Upper lobe of left lung (tissue), 6 donors: Measurements from ENCODE around the gene SCAMP2. TPM values are rescaled to one million over a fixed set of nuclear protein-coding genes. Genes with fewer than 3 reads are reported as not detected.

Experiments
- ATAC-seq, 2 donors: fragments of 200-7000 bp; cut with Tn5 transposase; one replicate each; pipeline ENCODE4 v1.9.1; 2022; ENCODE audit warnings: mild to moderate bottlenecking in 2 of 2, moderate library complexity in 2 of 2; ENCODE audit not compliant: low FRiP score in 2 of 2
- DNase-seq, 2 donors: peaks; one replicate each; pipeline ENCODE4 v3.0.0-alpha.2; 2019 to 2020
- H3K27ac ChIP-seq, 4 donors: fragments of 200-600 bp; sonication (generic); one replicate each; pipeline ENCODE4 v1.5.1; 2016 to 2019
- H3K27me3 ChIP-seq, 4 donors: fragments of 200-600 bp; sonication (generic); one replicate each; pipeline ENCODE4 v1.5.1; 2017 to 2019
- H3K36me3 ChIP-seq, 4 donors: fragments of 200-600 bp; sonication (generic); one replicate each; pipeline ENCODE4 v1.5.1; 2016 to 2019
- H3K4me1 ChIP-seq, 4 donors: fragments of 200-600 bp; sonication (generic); one replicate each; pipeline ENCODE4 v1.5.1; 2018 to 2019
- H3K4me3 ChIP-seq, 4 donors: fragments of 200-600 bp; sonication (generic); one replicate each; pipeline ENCODE4 v1.5.1; 2017 to 2019; ENCODE audit warnings: mild to moderate bottlenecking in 2 of 4, moderate library complexity in 1 of 4
- H3K9me3 ChIP-seq, 4 donors: fragments of 200-600 bp; sonication (generic); one replicate each; pipeline ENCODE4 v1.5.1; 2018 to 2019
- CTCF ChIP-seq, 6 experiments: fragments of 450-650 bp in 4 of 6; fragments of 200-600 bp in 2 of 6; sonication (generic) in 2 of 6; IDR thresholded peaks; one replicate each; pipeline ENCODE4 v1.5.1; 2016 to 2019; ENCODE audit warnings: antibody characterized with exemption in 6 of 6
- EP300 ChIP-seq, 4 donors: sonication (generic); formaldehyde crosslinking; IDR thresholded peaks; one replicate each; pipeline ENCODE4 v1.5.1; 2017; ENCODE audit warnings: antibody characterized with exemption in 4 of 4, control low read depth in 2 of 4
- POLR2A ChIP-seq, 4 donors: fragments of 450-650 bp; IDR thresholded peaks; one replicate each; pipeline ENCODE4 v1.5.1; 2016 to 2017; ENCODE audit warnings: antibody characterized with exemption in 4 of 4, mild to moderate bottlenecking in 2 of 4
- POLR2AphosphoS5 ChIP-seq, 2 donors: sonication (generic); formaldehyde crosslinking; IDR thresholded peaks; one replicate each; pipeline ENCODE4 v1.5.1; 2017; ENCODE audit warnings: antibody characterized with exemption in 2 of 2
- WGBS, 2 donors: methylation state at CpG; one replicate each; pipeline ENCODE4 v1.1.5; 2017 to 2018; 5-methylcytosine and 5-hydroxymethylcytosine counted together
- total RNA-seq, 6 donors: library from RNA; depleted of rRNA in 4 of 6; stranded (reverse); fragments of >200 nt in 4 of 6; gene quantifications; one replicate each; pipeline versions ENCODE4 v1.1.0 to v1.2.1, GENCODE V29; 2016 to 2021
- donor health status: DM: no; HTN: no; CAD: no; lungs with moderate emphysema.
- donor health status: DM: no; HTN: yes; CAD: no; lungs with severe emphysema.

SCAMP2 gene
- total RNA-seq, 6 donors from 2014 or later: 82.8 to 155 (median 130) TPM

DNA sequence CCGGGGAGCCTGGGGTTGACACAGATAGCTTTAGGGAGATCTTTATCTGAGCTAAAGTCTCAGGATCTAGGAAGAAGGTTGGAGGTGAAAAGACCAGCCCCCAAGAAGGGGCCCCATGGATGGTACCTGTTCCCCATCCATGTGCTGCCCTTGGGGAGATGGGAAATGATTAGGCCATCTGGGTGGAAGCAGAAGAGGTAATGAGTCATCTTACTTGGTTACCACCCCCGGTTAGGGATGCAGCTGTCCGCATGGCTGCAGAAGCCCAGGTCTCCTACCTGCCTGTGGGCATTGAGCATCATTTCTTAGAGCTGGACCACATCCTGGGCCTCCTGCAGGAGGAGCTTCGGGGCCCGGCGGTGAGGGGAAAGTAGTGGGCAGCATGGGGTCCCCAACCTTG is 49.8 kb downstream of the SCAMP2 start:
- H3K27ac ChIP-seq: no peak overlapping the region
- no peak for ATAC-seq
- no peaks in the 10 kb centered on the region for H3K9me3 ChIP-seq
- H3K27me3 ChIP-seq: peaks cover 0 to 13% (median 5%) of the 10 kb centered on the region in 4 donors
- TF ChIP-seq POLR2AphosphoS5 (IDR thresholded peaks at IDR 0.05) (no peak), EP300 (IDR thresholded peaks at IDR 0.05) (no peak)
- no peaks in the 10 kb centered on the region for H3K36me3 ChIP-seq
- H3K4me1 ChIP-seq: peaks cover 0 to 13% (median 5%) of the 10 kb centered on the region in 4 donors
- no peak overlapping the region for H3K4me3 ChIP-seq
- no peak for DNase-seq
- WGBS, 2 donors: 44 to 67% methylated on average over 1 to 5 of the region's 6 CpGs

GRCh38 chr15:74822233-74822632 is 50.9 kb downstream of the SCAMP2 start:
- no peaks in the 10 kb centered on the region for H3K36me3 ChIP-seq
- 73 to 82% methylated on average over 4 of the region's 4 CpGs for WGBS, 2 donors
- H3K4me1 ChIP-seq: peaks cover 0 to 14% (median 5%) of the 10 kb centered on the region in 4 donors
- H3K4me3 ChIP-seq: no peak overlapping the region
- no peak overlapping the region for H3K27ac ChIP-seq
- no peak for DNase-seq
- H3K9me3 ChIP-seq: no peaks in the 10 kb centered on the region
- ATAC-seq: no peak
- peaks cover 0 to 8% (median 2%) of the 10 kb centered on the region in 4 donors for H3K27me3 ChIP-seq
- no peak for TF ChIP-seq EP300 (IDR thresholded peaks at IDR 0.05)
- no peak for TF ChIP-seq CTCF (IDR thresholded peaks at IDR 0.05)
- no peak for TF ChIP-seq POLR2AphosphoS5 (IDR thresholded peaks at IDR 0.05)
- TF ChIP-seq POLR2A (IDR thresholded peaks at IDR 0.05): no peak

DNA sequence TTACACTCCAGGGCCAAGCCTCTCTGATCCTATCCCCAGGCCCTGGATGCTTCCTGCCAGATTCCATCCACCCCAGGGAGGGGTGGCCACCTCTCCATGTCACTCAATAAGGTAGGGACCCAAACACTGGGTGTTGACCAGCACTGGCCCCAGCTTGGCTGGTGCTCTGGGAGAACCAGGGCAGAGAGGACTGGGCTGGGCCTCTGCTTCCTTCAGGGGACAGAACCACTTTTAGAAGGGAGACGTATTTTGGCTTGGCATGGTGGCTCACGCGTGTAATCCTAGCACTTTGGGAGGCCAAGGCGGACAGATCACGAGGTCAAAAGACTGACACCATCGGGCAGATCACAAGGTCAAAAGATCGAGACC is 51.4 kb downstream of the SCAMP2 start:
- 87 to 94% methylated on average over 7 of the region's 7 CpGs for WGBS, 2 donors
- TF ChIP-seq CTCF (IDR thresholded peaks at IDR 0.05) (no peak), POLR2AphosphoS5 (IDR thresholded peaks at IDR 0.05) (no peak), EP300 (IDR thresholded peaks at IDR 0.05) (no peak), POLR2A (IDR thresholded peaks at IDR 0.05) (no peak)
- no peak for ATAC-seq
- no peak overlapping the region for H3K4me3 ChIP-seq
- H3K9me3 ChIP-seq: no peaks in the 10 kb centered on the region
- H3K4me1 ChIP-seq: peaks cover 0 to 14% (median 5%) of the 10 kb centered on the region in 4 donors
- H3K27ac ChIP-seq: no peak overlapping the region
- H3K27me3 ChIP-seq: peaks cover 0 to 3% (median 0%) of the 10 kb centered on the region in 4 donors
- no peaks in the 10 kb centered on the region for H3K36me3 ChIP-seq
- no peak for DNase-seq

- TF ChIP-seq EP300 (IDR thresholded peaks at IDR 0.05) (no peak), POLR2AphosphoS5 (IDR thresholded peaks at IDR 0.05) (no peak), POLR2A (IDR thresholded peaks at IDR 0.05) (no peak), CTCF (IDR thresholded peaks at IDR 0.05) (no peak)
- Histone ChIP-seq H3K27me3 (no peaks in the 10 kb centered on the region), H3K9me3 (no peaks in the 10 kb centered on the region), H3K27ac (no peak overlapping the region), H3K4me1 (peaks cover 0 to 9% (median 2%) of the 10 kb centered on the region in 4 donors), H3K4me3 (no peak overlapping the region), H3K36me3 (no peaks in the 10 kb centered on the region)
- WGBS, 2 donors: 64 to 69% methylated on average over 7 to 11 of the region's 11 CpGs
- no peak for DNase-seq
- ATAC-seq: no peak
Measured at GRCh38 chr15:74821091-74821789, 51.9 kb downstream of the SCAMP2 start.

GRCh38 chr15:74820056-74820455 is 53.1 kb downstream of the SCAMP2 start:
- TF ChIP-seq CTCF (IDR thresholded peaks at IDR 0.05) (no peak), EP300 (IDR thresholded peaks at IDR 0.05) (no peak), POLR2A (IDR thresholded peaks at IDR 0.05) (no peak), POLR2AphosphoS5 (IDR thresholded peaks at IDR 0.05) (no peak)
- DNase-seq (no peak), ATAC-seq (no peak)
- no peaks in the 10 kb centered on the region for H3K9me3 ChIP-seq
- WGBS, 2 donors: 40 to 93% methylated on average over 1 to 2 of the region's 5 CpGs
- H3K4me3 ChIP-seq: no peak overlapping the region
- no peak overlapping the region for H3K27ac ChIP-seq
- H3K36me3 ChIP-seq: no peaks in the 10 kb centered on the region
- peaks cover 0 to 6% (median 1%) of the 10 kb centered on the region in 4 donors for H3K4me1 ChIP-seq
- no peaks in the 10 kb centered on the region for H3K27me3 ChIP-seq
